Measurements from ENCODE around the gene TAT.
A peak's percentile ranks its signal among the peaks of the same experiment; 100 is the strongest.
"Not testable (repeated sequence)": the region's sequence is repeated elsewhere in the genome, so short reads cannot be mapped to it uniquely, and the experiment has no call there.

TAT gene

DNA sequence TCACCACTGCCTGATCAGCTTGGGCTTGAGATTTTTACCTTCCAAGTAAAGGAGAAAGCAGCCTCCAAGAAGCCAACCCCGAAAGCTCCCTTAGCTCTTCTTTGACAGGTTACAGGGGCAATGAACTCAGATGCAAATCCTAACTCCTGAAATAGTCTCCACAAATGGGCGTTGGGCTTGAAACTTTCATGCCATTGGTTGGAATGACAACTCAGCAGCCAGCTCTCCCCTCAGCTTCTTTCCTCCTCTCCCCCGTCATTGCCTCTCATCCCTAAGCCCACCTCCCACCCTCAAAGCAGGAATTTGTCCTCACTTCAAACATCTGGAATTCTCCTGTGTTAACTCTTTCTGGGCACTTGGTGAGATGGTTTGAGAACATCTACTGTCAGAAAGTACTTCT lies at the start of gene TAT:
Gene TAT, minus strand, starts transcription at position 122 of the 400 bp plus-strand sequence. CDS start 677 bp downstream, outside the sequence.
- no peak for DNase-seq (ENCODE audit: low read depth)

DNA sequence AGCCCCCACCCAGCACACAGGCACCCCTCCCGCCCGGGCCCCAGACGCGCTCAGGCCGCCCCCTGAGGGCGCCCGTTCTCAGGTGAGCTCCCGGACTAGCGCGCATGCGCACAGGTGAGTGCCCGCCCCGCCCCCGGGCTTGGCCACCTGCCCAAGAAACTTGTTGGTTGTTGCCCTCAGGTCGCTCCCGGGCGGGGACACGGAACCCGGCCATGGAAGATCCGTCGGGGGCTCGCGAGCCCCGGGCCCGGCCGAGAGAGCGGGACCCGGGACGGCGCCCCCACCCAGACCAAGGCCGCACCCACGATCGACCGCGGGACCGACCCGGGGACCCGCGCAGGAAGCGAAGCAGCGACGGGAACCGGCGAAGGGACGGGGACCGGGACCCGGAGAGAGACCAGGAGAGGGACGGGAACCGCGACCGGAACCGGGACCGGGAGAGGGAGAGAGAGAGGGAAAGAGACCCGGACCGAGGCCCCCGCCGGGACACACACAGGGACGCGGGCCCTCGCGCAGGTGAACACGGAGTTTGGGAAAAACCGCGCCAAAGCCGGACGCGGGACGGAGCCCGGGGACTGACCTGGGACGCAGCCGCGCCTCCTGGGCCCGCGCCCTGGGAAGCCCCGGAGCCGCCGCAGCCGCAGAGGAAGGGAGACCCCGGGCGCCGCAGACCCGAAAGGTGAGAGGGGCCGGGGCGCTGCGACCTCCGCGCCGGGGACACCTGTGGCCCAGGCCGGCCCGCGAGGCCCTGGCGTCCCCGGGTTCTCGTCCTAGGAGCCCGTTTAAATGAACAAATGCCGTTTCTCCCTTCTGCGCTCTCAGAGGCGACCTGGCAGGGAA lies 49.3 kb upstream of the TAT start, which contains the start of gene MARVELD3:
Gene MARVELD3, plus strand, starts transcription at position 167 of the 840 bp plus-strand sequence. Its CDS starts 46 bp downstream, at position 213.
- no peak for DNase-seq (ENCODE audit: low read depth)

DNA sequence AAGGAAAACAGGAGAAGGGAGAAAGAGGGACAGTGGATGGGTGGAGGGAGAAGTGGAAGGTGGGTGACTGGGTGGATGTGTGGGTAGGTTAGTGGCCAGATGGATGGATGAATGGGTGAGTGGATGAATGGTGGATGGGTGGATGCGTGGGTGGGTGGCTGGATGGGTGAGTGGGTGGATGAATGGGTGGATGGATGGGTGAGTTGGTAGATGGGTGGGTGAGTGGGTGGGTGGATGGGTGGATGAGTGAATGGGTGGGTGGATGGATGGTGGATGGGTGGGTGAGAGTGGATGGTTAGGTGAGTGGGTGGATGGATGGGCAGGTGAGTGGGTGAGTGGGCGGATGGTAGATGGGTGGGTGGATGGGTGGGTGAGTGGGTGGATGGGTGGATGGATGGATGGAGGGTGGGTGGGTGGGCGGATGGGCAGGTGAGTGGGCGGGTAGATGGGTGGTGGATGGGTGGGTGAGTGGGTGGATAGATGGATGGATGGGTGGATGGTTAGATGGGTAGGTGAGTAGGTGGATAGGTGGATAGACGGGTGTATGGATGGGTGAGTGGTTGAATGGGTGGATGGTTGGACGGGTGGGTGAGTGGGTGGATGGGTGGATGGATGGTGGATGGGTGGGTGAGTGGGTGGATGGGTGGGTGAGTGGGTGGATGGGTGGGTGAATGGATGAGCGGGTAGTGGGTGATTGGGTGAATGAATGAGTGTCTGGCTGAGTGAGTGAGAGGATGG lies 48.4 kb upstream of the TAT start:
- DNase-seq (ENCODE audit: low read depth): no peak

DNA sequence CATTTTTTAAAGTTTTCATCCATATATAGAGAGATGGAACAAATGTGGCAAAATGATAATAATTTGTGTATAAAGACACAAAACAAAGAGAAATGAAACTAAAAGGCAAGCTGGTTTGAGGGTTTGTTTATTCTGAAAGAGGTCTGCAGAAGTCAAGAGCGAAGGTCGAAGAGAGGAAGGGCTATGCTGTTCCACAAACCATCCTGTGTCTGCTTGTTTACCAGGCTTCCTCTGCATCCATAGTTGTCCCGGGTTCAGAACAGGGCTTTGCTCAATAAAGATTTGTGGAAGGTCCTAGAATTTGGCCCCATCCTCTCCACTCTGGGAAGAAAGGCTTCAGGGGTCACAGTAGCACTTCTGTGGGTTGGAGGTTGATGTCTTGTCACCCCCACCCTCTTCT lies 46.7 kb upstream of the TAT start:
- DNase-seq (ENCODE audit: low read depth): no peak

DNA sequence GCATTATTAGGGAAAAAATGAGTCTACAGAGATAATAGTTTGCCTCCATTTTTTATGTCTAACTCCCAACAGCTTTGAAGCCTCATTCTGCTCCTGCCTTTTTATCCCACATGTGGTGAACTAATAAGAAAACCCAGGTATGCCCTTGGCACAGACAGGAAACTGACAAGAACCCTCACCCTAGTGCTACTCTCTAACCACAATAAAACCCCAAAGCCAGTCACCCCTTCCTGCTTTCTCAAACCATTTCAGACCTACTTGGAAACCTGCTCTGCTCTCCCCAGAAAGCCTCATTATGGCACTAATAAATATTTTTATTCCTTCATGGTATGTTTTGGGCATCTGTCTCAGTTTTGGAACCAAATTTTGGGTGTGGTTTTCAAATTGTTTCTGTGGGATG lies 45.2 kb upstream of the TAT start:
- no peak for DNase-seq (ENCODE audit: low read depth)

DNA sequence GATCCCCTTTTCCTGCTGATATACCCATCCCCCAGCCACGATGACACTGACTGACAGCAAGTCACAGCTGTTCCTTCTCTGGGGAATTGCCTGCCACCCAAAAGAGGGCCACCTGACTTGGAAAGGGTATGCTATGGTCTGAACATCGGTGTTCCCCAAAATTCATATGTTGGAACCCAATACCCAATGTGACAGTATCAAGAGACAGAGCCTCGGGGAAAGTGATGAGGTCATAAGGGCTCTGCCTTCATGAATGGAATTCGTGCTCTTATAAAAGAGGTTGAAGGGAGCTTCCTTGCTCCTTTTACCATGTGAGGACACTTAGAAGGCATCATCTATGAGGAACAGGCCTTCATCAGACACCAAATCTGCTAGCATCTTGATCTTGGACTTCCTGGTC lies 41.5 kb upstream of the TAT start:
- DNase-seq (ENCODE audit: low read depth): no peak

DNA sequence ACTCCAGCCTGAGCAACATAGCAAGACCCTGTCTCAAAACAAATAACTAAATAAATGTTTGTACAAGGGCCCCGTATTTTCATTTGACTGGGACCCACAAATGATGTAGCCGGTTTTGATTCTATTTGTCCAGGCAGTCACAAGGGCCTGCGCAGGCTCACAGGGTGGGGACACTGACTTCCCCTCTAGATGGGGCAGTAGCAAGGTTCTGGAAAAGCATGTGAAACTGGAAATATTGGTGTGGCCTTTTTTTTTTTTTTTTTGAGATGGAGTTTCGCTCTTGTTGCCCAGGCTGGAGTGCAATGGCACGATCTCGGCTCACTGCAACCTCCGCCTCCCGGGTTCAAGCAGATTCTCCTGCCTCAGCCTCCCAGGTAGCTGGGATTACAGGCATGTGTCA lies 38.1 kb upstream of the TAT start:
- DNase-seq (ENCODE audit: low read depth): not testable (repeated sequence)

DNA sequence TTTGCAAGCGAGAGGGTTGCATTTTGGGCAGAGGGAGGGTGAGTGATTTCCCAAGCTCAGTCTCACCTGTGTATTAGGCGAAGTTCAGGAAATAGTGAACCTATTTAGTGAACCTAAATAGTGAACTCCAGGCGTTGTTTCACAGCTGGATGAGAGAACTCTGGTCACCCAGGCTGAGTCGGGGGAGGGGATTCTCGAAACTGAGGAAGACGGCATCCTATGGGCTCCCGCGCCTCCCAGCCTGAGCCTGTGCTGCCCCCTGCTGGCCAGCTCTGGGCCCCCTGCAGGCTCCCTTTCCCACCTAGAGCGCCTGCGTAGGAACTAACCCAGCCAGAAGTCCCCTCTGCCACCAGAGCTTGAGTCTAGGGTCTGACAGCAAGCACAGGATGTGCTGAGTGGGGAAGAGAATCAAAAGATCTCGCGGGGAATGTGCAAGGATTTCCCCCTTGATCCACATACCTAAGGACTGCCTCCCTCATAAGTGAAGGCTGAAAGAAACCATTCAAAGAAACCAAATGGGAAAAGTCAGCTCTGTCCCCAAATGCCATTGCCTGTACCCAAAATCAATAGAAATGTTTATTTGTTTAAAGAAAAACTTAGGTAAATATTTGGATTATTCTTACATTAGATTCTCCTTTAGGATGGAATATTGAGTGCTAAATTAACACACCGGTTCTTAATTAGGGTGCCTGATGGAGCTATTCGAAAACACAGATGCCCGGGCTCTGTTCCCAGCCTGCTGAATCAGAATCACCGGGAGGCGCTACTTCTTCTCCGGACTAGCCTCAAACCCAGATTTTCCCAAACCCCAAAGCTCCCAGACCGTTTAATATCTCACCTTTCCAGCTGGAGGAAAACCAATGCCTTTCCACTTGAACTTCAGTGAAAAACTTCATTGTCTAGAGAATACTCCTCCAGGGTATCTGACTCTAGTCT lies 34.3 kb upstream of the TAT start:
- DNase-seq (ENCODE audit: low read depth): peak; percentile 35

DNA sequence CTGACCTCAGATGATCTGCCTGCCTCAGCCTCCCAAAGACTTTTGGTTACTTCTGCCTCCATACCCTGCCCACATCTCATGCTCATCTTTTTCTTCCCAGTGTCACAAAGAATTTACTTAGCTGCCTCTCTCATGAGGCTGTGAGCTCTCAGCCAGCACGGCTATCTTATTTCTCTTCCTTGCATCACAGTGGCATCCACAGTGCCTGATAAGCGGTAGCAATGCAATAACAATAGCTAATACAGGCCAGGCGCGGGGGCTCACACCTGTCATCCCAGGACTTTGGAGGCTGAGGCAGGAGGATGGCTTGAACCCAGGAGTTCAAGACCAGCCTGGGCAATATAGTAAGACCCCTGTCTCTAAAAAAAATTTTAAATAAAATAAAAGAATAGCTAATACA lies 33.6 kb upstream of the TAT start:
- DNase-seq (ENCODE audit: low read depth): no peak

DNA sequence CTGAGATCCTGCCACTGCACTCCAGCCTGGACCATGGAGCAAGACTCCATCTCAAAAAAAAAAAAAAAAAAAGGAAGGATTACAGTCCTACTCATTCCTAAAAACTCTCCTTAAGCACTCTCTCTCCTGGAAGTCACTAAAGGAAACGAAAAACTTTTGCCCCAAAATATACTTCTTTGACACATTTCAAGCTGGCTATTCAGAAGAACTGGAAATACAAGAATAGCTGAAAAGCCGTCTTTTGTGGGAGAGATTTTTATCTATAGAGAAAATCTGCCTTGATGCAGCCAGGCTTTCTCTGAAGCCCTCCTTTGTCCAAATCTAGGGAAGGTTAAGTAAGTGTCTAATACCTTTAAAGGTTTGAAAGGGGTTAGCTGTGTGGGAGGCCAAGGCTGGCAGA lies 32.2 kb upstream of the TAT start:
- no peak for DNase-seq (ENCODE audit: low read depth)

DNA sequence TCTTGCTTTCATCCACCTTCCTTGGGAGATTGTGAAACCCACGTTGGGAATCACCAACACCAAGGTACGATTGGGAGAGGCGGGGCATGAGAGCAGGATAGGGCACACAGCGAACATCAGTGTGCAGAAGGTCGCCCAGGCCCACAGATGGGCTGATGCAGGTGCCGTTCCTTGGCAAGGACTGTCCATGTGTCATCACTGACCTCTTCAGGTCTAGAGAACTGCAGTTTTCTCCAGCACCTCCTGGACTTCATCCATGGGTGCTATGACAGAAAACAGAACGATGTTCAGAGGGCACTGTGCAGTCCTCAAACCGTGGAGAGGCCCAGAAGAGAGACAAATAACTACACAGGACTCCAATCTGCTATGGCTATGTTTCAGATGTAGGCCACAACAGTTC lies 23.9 kb upstream of the TAT start:
- DNase-seq (ENCODE audit: low read depth): no peak

DNA sequence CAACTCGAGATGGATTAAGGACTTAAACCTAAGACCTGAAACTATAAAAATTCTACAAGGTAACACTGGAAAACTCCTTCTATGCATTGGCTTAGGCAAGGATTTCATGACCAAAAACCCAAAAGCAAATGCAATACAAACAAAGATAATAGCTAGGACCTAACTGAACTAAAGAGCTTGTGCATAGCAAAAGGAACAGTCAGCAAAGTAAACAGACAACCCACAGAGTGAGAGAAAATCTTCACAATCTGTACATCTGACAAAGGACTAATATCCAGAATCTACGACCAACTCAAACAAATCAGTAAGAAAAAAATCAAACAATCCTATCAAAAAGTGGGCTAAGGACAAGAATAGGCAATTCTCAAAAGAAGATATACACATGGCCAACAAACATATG lies 21.5 kb upstream of the TAT start:
- not testable (repeated sequence) for DNase-seq (ENCODE audit: low read depth)

DNA sequence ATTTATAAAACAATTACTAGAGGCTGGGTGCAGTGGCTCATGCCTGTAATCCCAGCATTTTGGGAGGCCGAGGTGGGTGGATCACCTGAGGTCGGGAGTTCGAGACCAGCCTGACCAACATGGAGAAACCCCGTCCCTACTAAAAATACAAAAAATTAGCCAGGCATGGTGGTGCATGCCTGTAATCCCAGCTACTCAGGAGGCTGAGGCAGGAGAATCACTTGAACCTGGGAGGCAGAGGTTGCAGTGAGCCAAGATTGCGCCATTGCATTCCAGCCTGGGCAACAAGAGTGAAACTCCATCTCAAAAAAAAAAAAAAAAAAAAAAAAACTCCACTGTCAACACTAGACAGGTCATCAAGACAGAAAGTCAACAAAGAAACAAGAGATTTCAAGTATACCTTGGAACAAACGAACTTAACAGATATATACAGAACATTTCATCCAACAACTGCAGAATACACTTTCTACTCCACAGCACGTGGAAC lies 18.5 kb upstream of the TAT start:
- not testable (repeated sequence) for DNase-seq (ENCODE audit: low read depth)

DNA sequence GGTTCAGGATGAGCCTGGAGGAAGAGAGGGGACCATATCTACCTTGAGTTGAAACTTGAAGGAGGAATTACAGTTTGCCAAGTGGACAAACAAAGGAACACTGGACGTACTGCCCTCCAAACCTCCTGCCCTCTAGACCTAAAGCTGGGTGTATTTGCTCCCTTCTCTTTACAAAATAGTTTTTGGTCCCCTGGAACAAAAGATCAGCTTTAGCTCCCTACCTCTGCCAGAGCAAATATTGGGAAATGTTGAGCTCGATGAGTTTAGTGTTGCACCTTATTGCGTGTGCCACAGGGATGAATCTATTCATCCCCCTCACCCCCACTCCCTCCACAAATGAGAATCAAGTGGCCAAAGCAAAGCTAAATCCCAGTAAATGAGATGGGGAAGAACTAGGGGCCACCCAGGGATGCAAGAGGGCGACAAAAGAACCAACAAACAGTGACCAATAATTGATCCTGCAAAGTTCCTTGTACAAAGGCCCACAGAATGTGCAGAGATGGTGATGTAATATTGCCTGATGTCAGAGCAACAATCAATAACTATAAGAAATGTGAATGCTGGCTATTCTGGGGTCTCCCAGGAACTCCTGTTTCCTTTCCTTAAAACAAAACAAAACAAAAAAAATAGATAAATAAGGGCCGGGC lies 17.2 kb upstream of the TAT start:
- no peak for DNase-seq (ENCODE audit: low read depth)

DNA sequence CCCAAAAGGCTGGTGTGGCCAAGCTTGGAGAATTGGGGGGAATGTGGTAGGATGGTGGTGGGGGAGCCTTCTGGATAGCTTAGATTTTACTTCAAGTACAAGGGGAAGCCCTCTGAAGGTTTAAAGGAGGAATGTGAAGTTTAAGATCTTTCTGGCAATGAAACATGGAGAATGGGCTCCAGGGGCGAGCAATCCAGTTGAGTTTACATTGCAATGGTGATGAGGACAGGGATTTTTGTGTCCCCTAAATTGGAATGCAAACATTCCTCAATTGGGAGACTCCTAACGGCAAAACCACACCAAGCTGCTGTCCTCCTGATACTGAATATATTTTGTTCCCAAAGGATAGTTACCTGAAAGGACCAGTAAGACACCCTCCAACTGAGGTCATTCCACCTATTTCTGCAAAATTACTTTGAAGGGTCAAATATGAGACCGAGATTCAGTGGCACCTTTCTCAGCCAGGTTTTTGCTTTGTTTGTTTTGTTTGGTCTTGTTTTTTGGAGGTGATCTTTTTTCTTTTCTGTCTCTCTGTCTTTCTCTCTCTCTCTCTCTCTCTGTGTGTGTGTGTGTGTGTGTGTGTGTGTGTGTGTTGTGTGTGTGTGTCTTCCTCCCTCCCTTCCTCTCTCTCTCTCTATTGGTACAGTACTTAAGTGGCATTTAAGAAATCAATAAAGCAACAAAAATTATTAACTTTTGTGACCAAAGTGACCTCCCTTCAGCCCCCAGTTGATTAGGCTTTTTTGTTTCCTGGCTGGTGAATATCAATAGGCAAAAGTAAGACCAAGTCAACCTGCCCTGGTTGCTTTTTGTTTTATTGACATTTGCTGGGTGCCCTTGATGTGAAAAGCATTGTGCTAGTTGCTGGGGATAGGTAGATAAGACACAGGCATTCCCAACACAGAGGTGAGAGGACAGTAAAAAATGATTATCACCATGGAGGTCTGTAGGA lies 16.4 kb upstream of the TAT start:
- DNase-seq (ENCODE audit: low read depth): no peak

DNA sequence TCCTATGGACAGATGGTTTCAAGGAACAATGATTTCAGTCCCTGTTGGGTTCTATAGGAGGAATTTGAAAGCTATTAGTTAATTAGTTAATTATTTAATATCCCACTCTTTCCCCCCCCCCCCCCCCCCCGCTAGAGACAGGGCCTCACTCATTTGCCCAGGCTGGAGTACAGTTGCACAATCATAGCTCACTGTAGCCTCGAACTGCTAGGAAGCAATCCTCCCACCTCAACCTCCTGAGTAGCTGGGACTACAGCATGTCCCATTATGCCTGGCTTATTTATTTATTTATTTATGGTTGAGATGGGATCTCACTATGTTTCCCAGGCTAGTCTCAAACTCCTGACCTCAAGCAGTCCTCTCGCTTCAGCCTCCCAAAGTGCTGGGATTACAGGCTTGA lies 15.0 kb upstream of the TAT start:
- DNase-seq (ENCODE audit: low read depth): no peak

DNA sequence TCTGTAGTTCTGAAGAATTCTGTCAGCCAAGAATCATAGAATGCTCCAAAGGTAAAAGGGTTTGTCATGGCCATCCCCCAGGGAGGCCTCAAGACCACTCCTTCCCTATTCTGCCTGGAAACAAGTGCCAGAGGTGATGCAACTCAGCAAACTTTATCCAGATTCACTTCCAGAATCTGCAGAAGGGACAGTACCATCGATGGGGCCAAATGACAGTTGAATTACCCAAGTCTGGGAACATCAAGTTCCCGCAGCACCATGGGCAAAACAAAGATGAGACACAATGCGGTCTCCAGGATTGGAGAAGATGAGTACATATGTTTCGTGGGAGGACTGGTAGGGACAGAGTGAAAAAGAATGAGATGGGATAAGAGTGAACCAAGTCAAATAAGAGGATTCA lies 13.7 kb upstream of the TAT start:
- DNase-seq (ENCODE audit: low read depth): no peak

DNA sequence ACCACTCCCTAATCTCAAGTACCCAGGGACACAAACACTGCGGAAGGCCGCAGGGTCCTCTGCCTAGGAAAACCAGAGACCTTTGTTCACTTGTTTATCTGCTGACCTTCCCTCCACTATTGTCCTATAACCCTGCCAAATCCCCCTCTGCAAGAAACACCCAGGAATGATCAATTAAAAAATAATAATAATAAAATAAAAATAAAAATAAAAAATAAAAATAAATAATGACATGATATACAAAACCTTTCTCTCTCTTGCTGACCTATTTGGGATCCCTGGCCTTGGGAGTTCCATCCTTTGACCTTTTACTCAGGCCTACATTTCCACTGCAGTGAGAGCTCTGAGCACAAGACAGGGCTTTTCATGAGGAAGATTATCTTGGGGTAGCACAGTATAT lies 13.2 kb upstream of the TAT start:
- DNase-seq (ENCODE audit: low read depth): not testable (repeated sequence)

DNA sequence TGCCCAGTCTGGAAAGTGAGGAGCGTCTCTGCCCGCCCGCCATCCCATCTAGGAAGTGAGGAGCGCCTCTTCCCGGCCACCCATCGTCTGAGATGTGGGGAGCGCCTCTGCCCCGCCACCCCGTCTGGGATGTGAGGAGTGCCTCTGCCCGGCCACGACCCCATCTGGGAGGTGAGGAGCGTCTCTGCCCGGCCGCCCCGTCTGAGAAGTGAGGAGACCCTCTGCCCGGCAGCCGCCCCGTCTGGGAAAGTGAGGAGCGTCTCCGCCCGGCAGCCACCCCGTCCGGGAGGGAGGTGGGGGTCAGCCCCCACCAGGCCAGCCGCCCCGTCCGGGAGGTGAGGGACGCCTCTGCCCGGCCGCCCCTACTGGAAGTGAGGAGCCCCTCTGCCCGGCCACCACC lies 12.4 kb upstream of the TAT start:
- not testable (repeated sequence) for DNase-seq (ENCODE audit: low read depth)

DNA sequence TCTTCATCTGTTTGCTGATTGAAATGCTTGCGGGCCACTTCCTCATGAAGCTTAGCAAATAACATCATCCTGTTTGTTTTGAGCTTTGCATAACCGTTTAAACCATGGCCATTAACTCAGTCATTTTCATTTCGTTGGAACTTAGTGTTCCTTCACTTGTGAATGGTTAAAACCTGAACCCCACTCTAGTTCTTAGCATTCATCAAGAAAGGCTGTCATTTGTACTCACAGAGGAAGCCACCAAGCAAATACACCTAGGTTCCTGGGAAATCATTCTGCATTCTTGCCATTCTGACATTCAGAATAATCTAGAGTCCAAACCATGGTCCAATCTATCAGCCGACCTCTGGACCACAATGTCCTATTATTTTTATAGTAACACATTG lies 8.4 kb upstream of the TAT start:
- no peak for DNase-seq (ENCODE audit: low read depth)

Data from T-helper 22 cell (primary cell).